Lower leg skin (tissue), 4 donors: ENCODE data around the gene TRANK1. TPM values are rescaled to one million over a fixed set of nuclear protein-coding genes. Genes with fewer than 3 reads are reported as not detected.
A peak's percentile ranks its signal among the peaks of the same experiment; 100 is the strongest.
"Not testable (repeated sequence)": the region's sequence is repeated elsewhere in the genome, so short reads cannot be mapped to it uniquely, and the experiment has no call there.

ENCODE experiments used
- DNase-seq, 2 donors: peaks; one replicate each; pipeline ENCODE4 v3.0.0-alpha.2; 2019; ENCODE audit warnings: low spot score in 2 of 2
- H3K4me3 ChIP-seq: fragments of 200-600 bp; sonication (generic); 2 replicates; pipeline ENCODE4 v1.5.1; 2017; ENCODE audit warnings: mild to moderate bottlenecking, low read depth; ENCODE audit not compliant: poor library complexity, severe bottlenecking
- CTCF ChIP-seq, 3 donors: fragments of 450-650 bp; IDR thresholded peaks; one replicate each; pipeline ENCODE4 v1.5.1; 2016; ENCODE audit warnings: antibody characterized with exemption in 3 of 3, mild to moderate bottlenecking in 3 of 3, moderate library complexity in 2 of 3
- POLR2A ChIP-seq, 2 donors: fragments of 450-650 bp; IDR thresholded peaks; one replicate each; pipeline ENCODE4 v1.6.1; 2016 to 2017; ENCODE audit warnings: antibody characterized with exemption in 2 of 2, mild to moderate bottlenecking in 1 of 2, moderate library complexity in 1 of 2
- WGBS, 2 donors: methylation state at CpG; one replicate each; pipeline ENCODE4 v1.1.5; 2018; 5-methylcytosine and 5-hydroxymethylcytosine counted together
- intact Hi-C: fragments of 100-400 bp; cut with DNase I; formaldehyde crosslinking; loops from one replicate; pipeline ENCODE4 v1.15.0; 2023; ENCODE audit warnings: low total_unique reads
- total RNA-seq, 4 donors: library from RNA; depleted of rRNA; stranded (reverse); fragments of >200 nt; gene quantifications; one replicate each; pipeline ENCODE4 v1.1.0, GENCODE V29; 2016

The TRANK1 gene
- total RNA-seq, 4 donors from 2014 or later, result 2.6 to 5.1 (median 3.3) TPM

GRCh38 chr3:36969540-36970432 is 24.9 kb upstream of the TRANK1 start:
- intact Hi-C loops, result no loop called here
- no peak overlapping the region for H3K4me3 ChIP-seq
- DNase-seq, result peak in 1 of 2 donors; percentile 74
- 22 to 26% methylated on average over 4 of the region's 4 CpGs for WGBS, 2 donors
- TF ChIP-seq POLR2A (IDR thresholded peaks at IDR 0.05) (no peak), CTCF (IDR thresholded peaks at IDR 0.05) (no peak)

- no peak for TF ChIP-seq POLR2A (IDR thresholded peaks at IDR 0.05)
- no peak for TF ChIP-seq CTCF (IDR thresholded peaks at IDR 0.05)
- no peak for DNase-seq
- WGBS, 2 donors, result 65 to 74% methylated on average over 4 of the region's 4 CpGs
- intact Hi-C loops, result no loop called here
- H3K4me3 ChIP-seq, result no peak overlapping the region
Measured at GRCh38 chr3:36969085-36969484, 24.2 kb upstream of the TRANK1 start.

GRCh38 chr3:36965440-36965839 is 20.6 kb upstream of the TRANK1 start:
- 57 to 58% methylated on average over 3 of the region's 3 CpGs for WGBS, 2 donors
- peak in 1 of 2 donors; percentile 25 for DNase-seq
- no peak overlapping the region for H3K4me3 ChIP-seq
- TF ChIP-seq POLR2A (IDR thresholded peaks at IDR 0.05) (no peak), CTCF (IDR thresholded peaks at IDR 0.05) (no peak)
- intact Hi-C loops, result no loop called here

- TF ChIP-seq POLR2A (IDR thresholded peaks at IDR 0.05) (no peak), CTCF (IDR thresholded peaks at IDR 0.05) (no peak)
- DNase-seq, result no peak
- intact Hi-C loops, result no loop called here
- no peak overlapping the region for H3K4me3 ChIP-seq
Measured at GRCh38 chr3:36964817-36965216, 20.0 kb upstream of the TRANK1 start.

- intact Hi-C loops, result no loop called here
- 88 to 91% methylated on average over 1 of the region's 1 CpG for WGBS, 2 donors
- H3K4me3 ChIP-seq, result no peak overlapping the region
- DNase-seq, result no peak
- no peak for TF ChIP-seq POLR2A (IDR thresholded peaks at IDR 0.05)
- no peak for TF ChIP-seq CTCF (IDR thresholded peaks at IDR 0.05)
Measured at GRCh38 chr3:36964331-36964730, 19.5 kb upstream of the TRANK1 start.

- intact Hi-C loops, H3K4me3 ChIP-seq: not testable (repeated sequence)
- peak in 1 of 2 donors; percentile 14 for DNase-seq
- 94% methylated on average over 7 of the region's 7 CpGs for WGBS, 2 donors
Measured at GRCh38 chr3:36963008-36963407, 18.2 kb upstream of the TRANK1 start.
